H9 (cell line): ENCODE measurements around the gene CTXND2. TPM values are rescaled to one million over a fixed set of nuclear protein-coding genes. Genes with fewer than 3 reads are reported as not detected.

Source experiments
- DNase-seq: peaks from one replicate; pipeline ENCODE4 v3.0.0-alpha.2; 2017
- H2AFZ ChIP-seq: one replicate; pipeline ENCODE4 v1.6.1; 2013; ENCODE audit warnings: mild to moderate bottlenecking, low read length, control low read depth, moderate library complexity
- H2AK5ac ChIP-seq: 2 replicates; pipeline ENCODE4 v1.6.1; 2013; ENCODE audit warnings: low read length, control low read depth, mixed read lengths; ENCODE audit not compliant: insufficient read length
- H2BK120ac ChIP-seq: one replicate; pipeline ENCODE4 v1.6.1; 2013; ENCODE audit warnings: low read depth, mild to moderate bottlenecking, low read length, control low read depth, inconsistent platforms; ENCODE audit not compliant: poor library complexity, severe bottlenecking
- H2BK12ac ChIP-seq: 2 replicates; pipeline ENCODE4 v1.6.1; 2013; ENCODE audit warnings: low read length, control low read depth, mixed read lengths, low read depth; ENCODE audit not compliant: insufficient read length
- H2BK15ac ChIP-seq: 2 replicates; pipeline ENCODE4 v1.6.1; 2013; ENCODE audit warnings: low read depth, low read length, control low read depth
- H2BK20ac ChIP-seq: one replicate; pipeline ENCODE4 v1.6.1; 2013; ENCODE audit warnings: low read depth, mild to moderate bottlenecking, low read length, control low read depth, inconsistent platforms; ENCODE audit not compliant: poor library complexity, severe bottlenecking
- H2BK5ac ChIP-seq: 2 replicates; pipeline ENCODE4 v1.6.1; 2013; ENCODE audit warnings: low read length, control low read depth, mixed read lengths; ENCODE audit not compliant: insufficient read length
- H3K14ac ChIP-seq: 2 replicates; pipeline ENCODE4 v1.6.1; 2013; ENCODE audit warnings: low read length, control low read depth; ENCODE audit not compliant: insufficient read depth
- H3K18ac ChIP-seq: 2 replicates; pipeline ENCODE4 v1.6.1; 2013; ENCODE audit warnings: low read depth, mild to moderate bottlenecking, mixed read lengths, low read length, control low read depth; ENCODE audit not compliant: insufficient read length
- H3K23ac ChIP-seq: 2 replicates; pipeline ENCODE4 v1.6.1; 2013; ENCODE audit warnings: low read length, control low read depth, mixed read lengths, low read depth; ENCODE audit not compliant: insufficient read length
- H3K23me2 ChIP-seq: 2 replicates; pipeline ENCODE4 v1.6.1; 2013; ENCODE audit warnings: low read depth, mild to moderate bottlenecking, mixed read lengths, low read length, control low read depth; ENCODE audit not compliant: insufficient read length, poor library complexity, severe bottlenecking
- H3K27ac ChIP-seq: 2 replicates; pipeline ENCODE4 v1.5.1; 2013; ENCODE audit warnings: low read length, control low read depth, mixed read lengths, low read depth; ENCODE audit not compliant: insufficient read length
- H3K27me3 ChIP-seq: 2 replicates; pipeline ENCODE4 v1.6.1; 2013; ENCODE audit warnings: low read length, control low read depth, inconsistent platforms; ENCODE audit not compliant: insufficient read depth
- H3K4ac ChIP-seq: 2 replicates; pipeline ENCODE4 v1.6.1; 2013; ENCODE audit warnings: low read depth, mild to moderate bottlenecking, control low read depth, inconsistent platforms, low read length, moderate library complexity
- H3K4me1 ChIP-seq: 2 replicates; pipeline ENCODE4 v1.6.1; 2013; ENCODE audit warnings: low read length, control low read depth, inconsistent platforms; ENCODE audit not compliant: insufficient read depth
- H3K4me2 ChIP-seq: 2 replicates; pipeline ENCODE4 v1.6.1; 2013; ENCODE audit warnings: low read length, control low read depth, mixed read lengths; ENCODE audit not compliant: insufficient read length, insufficient read depth
- H3K56ac ChIP-seq: 2 replicates; pipeline ENCODE4 v1.6.1; 2013; ENCODE audit warnings: low read depth, mild to moderate bottlenecking, mixed read lengths, low read length, control low read depth; ENCODE audit not compliant: insufficient read length
- H3K79me1 ChIP-seq: 2 replicates; pipeline ENCODE4 v1.6.1; 2013; ENCODE audit warnings: low read depth, mild to moderate bottlenecking, moderate library complexity, low read length, control low read depth, inconsistent platforms; ENCODE audit not compliant: insufficient read depth, poor library complexity, severe bottlenecking
- H3K79me2 ChIP-seq: 2 replicates; pipeline ENCODE4 v1.6.1; 2013; ENCODE audit warnings: low read length, control low read depth, inconsistent platforms; ENCODE audit not compliant: insufficient read depth
- H3K9ac ChIP-seq: 2 replicates; pipeline ENCODE4 v1.6.1; 2013; ENCODE audit warnings: low read length, control low read depth, mixed read lengths; ENCODE audit not compliant: insufficient read length; ENCODE audit errors: extremely low read depth
- H3K9me3 ChIP-seq: one replicate; pipeline ENCODE4 v1.6.1; 2013; ENCODE audit warnings: low read depth, low read length, inconsistent platforms; ENCODE audit not compliant: control insufficient read depth
- H3T11ph ChIP-seq: one replicate; pipeline ENCODE4 v1.6.1; 2013; ENCODE audit warnings: mild to moderate bottlenecking, low read length, control low read depth, inconsistent platforms
- H4K20me1 ChIP-seq: one replicate; pipeline ENCODE4 v1.6.1; 2013; ENCODE audit not compliant: control insufficient read depth, insufficient read length, insufficient read depth
- H4K5ac ChIP-seq: 2 replicates; pipeline ENCODE4 v1.6.1; 2013; ENCODE audit warnings: low read depth, mild to moderate bottlenecking, mixed read lengths, low read length, control low read depth; ENCODE audit not compliant: insufficient read length
- H4K8ac ChIP-seq: replicated peaks from 2 replicates; pipeline ENCODE4 v1.6.1; 2013; ENCODE audit warnings: low read length, control low read depth, mixed read lengths, low read depth; ENCODE audit not compliant: insufficient read length
- H4K91ac ChIP-seq: 2 replicates; pipeline ENCODE4 v1.6.1; 2013; ENCODE audit warnings: low read depth, mild to moderate bottlenecking, moderate library complexity, mixed read lengths, low read length, control low read depth; ENCODE audit not compliant: insufficient read length
- H3K27ac Mint-ChIP-seq, 3 experiments: 2 replicates in 2 of 3; 3 replicates in 1 of 3; pipeline ENCODE4 v1.8.0; 2020 to 2021; ENCODE audit warnings: mixed read lengths in 3 of 3, mild to moderate bottlenecking in 1 of 3, moderate library complexity in 1 of 3
- H3K27me3 Mint-ChIP-seq: 2 replicates; pipeline ENCODE4 v1.8.0; 2021; ENCODE audit warnings: low read depth, mild to moderate bottlenecking, moderate library complexity, mixed read lengths
- H3K36me3 Mint-ChIP-seq, 3 experiments: 2 replicates in 2 of 3; 3 replicates in 1 of 3; pipeline ENCODE4 v1.8.0; 2020 to 2021; ENCODE audit warnings: low read depth in 3 of 3, mixed read lengths in 3 of 3; ENCODE audit not compliant: insufficient read depth in 1 of 3
- H3K4me1 Mint-ChIP-seq, 2 experiments: 2 replicates each; pipeline ENCODE4 v1.8.0; 2020; ENCODE audit warnings: mixed read lengths in 2 of 2
- H3K4me3 Mint-ChIP-seq, 2 experiments: 2 replicates in 1 of 2; 3 replicates in 1 of 2; pipeline ENCODE4 v1.8.0; 2020 to 2021; ENCODE audit warnings: mild to moderate bottlenecking in 2 of 2, mixed read lengths in 2 of 2, moderate library complexity in 1 of 2
- H3K9me3 Mint-ChIP-seq, 2 experiments: 2 replicates in 1 of 2; 3 replicates in 1 of 2; pipeline ENCODE4 v1.8.0; 2020; ENCODE audit warnings: mild to moderate bottlenecking in 2 of 2, mixed read lengths in 2 of 2, moderate library complexity in 1 of 2
- CTCF ChIP-seq: fragments of 200-600 bp; sonication (generic); conservative IDR thresholded peaks from 3 replicates; pipeline ENCODE4 v1.8.0; 2021; ENCODE audit warnings: antibody characterized with exemption, mild to moderate bottlenecking
- WGBS: extraction: QIAGEN DNeasy Blood & Tissue Kit; methylation state at CpG from one replicate; pipeline ENCODE4 v1.1.7; 2013; ENCODE audit warnings: missing lambda C conversion rate, low lambda C conversion rate, mixed read lengths; ENCODE audit not compliant: insufficient read length; ENCODE audit errors: extremely low coverage; 5-methylcytosine and 5-hydroxymethylcytosine counted together
- total RNA-seq: library from RNA; stranded (reverse); gene quantifications from 2 replicates; pipeline ENCODE4 v1.2.1, GENCODE V29; 2021

CTXND2 gene
- total RNA-seq, 1 experiment from 2014 or later: not detected

- Histone ChIP-seq H2BK15ac (no peak overlapping the region), H3K18ac (no peak overlapping the region), H3K4ac (no peak overlapping the region), H2BK12ac (no peak overlapping the region), H3K23me2 (no peaks in the 10 kb centered on the region), H3K79me2 (no peaks in the 10 kb centered on the region), H2BK20ac (no peak overlapping the region), H3K4me1 (no peaks in the 10 kb centered on the region), H3T11ph (no peak overlapping the region), H3K79me1 (no peaks in the 10 kb centered on the region), H3K9me3 (no peaks in the 10 kb centered on the region), H3K56ac (no peak overlapping the region), H2BK5ac (no peak overlapping the region), H3K23ac (no peak overlapping the region), H2BK120ac (no peak overlapping the region), H2AFZ (no peak overlapping the region), H3K4me2 (no peak overlapping the region), H4K91ac (no peak overlapping the region), H4K20me1 (no peaks in the 10 kb centered on the region), H4K8ac (no peak overlapping the region), H4K5ac (no peak overlapping the region), H3K27ac (no peak overlapping the region), H3K9ac (no peak overlapping the region), H3K14ac (no peak overlapping the region), H2AK5ac (no peak overlapping the region), H3K27me3 (no peaks in the 10 kb centered on the region)
- TF ChIP-seq CTCF: no peak
- no peak for DNase-seq
- Mint-ChIP-seq H3K9me3 (no peaks in the 10 kb centered on the region), H3K4me1 (no peaks in the 10 kb centered on the region), H3K27me3 (no peaks in the 10 kb centered on the region), H3K4me3 (no peak overlapping the region), H3K36me3 (peaks cover 0 to 21% (median 0%) of the 10 kb centered on the region in 3 experiments; a peak in 4 of 7 replicates), H3K27ac (peak overlapping the region in 2 of 3 experiments; percentile 1 to 69; a peak in 3 of 7 replicates)
- WGBS: no CpG with 5 or more reads among the region's 2 CpGs
These were observed 44.6 kb upstream of the CTXND2 start for GRCh38 chr1:150842343-150842742.
